Measurements from ENCODE around the gene ARL6IP6. TPM values are rescaled to one million over a fixed set of nuclear protein-coding genes. Genes with fewer than 3 reads are reported as not detected.

The ARL6IP6 gene
- total and polyA plus RNA-seq, 2 of the 13 experiments (the other 11 are each of a cell fraction or from before 2014, with no cell fraction given), result 45.0 to 65.9 TPM

GRCh38 chr2:152682663-152683062 is 35.8 kb upstream of the ARL6IP6 start:
- intact Hi-C loops (cut with micrococcal nuclease; ENCODE audit: unreplicated experiment), result no loop called here
- in situ Hi-C loops (cut with HindIII; ENCODE audit: extremely low pct_ligation_motif_present, low pct_unique_long_range_greater_than_20kb), result no loop called here
- Histone ChIP-seq H3K36me3 (replicated peaks in 1 of 2; ENCODE audit: control insufficient read depth in 1 of 2, insufficient read depth in 2 of 2, low read length in 2 of 2) (peaks cover 9 to 82% of the 10 kb centered on the region in 2 experiments), H3K9me3 (ENCODE audit: low read length) (no peaks in the 10 kb centered on the region), H3K4me2 (ENCODE audit: low read depth, low read length) (no peak overlapping the region), H3K79me2 (ENCODE audit: insufficient read depth, low read length) (peaks cover 41% of the 10 kb centered on the region), H4K20me1 (ENCODE audit: insufficient read depth, low read length) (peaks cover 6% of the 10 kb centered on the region; the same call in 1 of the 2 replicates), H3K27me3 (ENCODE audit: control insufficient read depth in 1 of 2, insufficient read depth in 2 of 2, low read length in 2 of 2) (no peaks in the 10 kb centered on the region), H2AFZ (ENCODE audit: low read length) (no peak overlapping the region), H3K4me3 (replicated peaks in 1 of 3; ENCODE audit: insufficient read depth in 1 of 3, low read depth in 2 of 3, low read length in 3 of 3) (no peak overlapping the region), H3K4me1 (ENCODE audit: insufficient read depth, low read length) (no peaks in the 10 kb centered on the region), H3K27ac (ENCODE audit: extremely low read length, insufficient read depth, low read length) (no peak overlapping the region), H3K9ac (ENCODE audit: insufficient read depth, low read depth, low read length) (no peak overlapping the region)
- POLR2A ChIA-PET, result no interaction called here
- no TSS peak for BruUV-seq (replicated peaks)
- ATAC-seq, result peak; percentile 79
- WGBS (ENCODE audit: low lambda C conversion rate), result 97% methylated on average over 9 of the region's 9 CpGs
- TF ChIP-seq ZNF772 (CRISPR knock-in tag; IDR thresholded peaks at IDR 0.05) (no peak), ZFP37 (CRISPR knock-in tag; IDR thresholded peaks at IDR 0.05; ENCODE audit: borderline replicate concordance) (no peak), RBM22 (optimal IDR thresholded peaks at IDR 0.05; ENCODE audit: low read length) (peak; percentile 67), HMGA1 (CRISPR knock-in tag; conservative IDR thresholded peaks at IDR 0.05) (no peak)
- FAIRE-seq, result no peak
- CTCF ChIA-PET (ENCODE audit: low intra/inter-chr PET ratio, low total read pairs), result no interaction called here
- peak; percentile 3 for DNase-seq (ENCODE audit: low spot score)

GRCh38 chr2:152683400-152683799 is 35.0 kb upstream of the ARL6IP6 start:
- peaks cover 41% of the 10 kb centered on the region for H3K79me2 ChIP-seq (ENCODE audit: insufficient read depth, low read length)
- no peak overlapping the region for H3K4me2 ChIP-seq (ENCODE audit: low read depth, low read length)
- no peak overlapping the region for H3K9ac ChIP-seq (ENCODE audit: insufficient read depth, low read depth, low read length)
- H3K36me3 ChIP-seq (replicated peaks in 1 of 2; ENCODE audit: control insufficient read depth in 1 of 2, insufficient read depth in 2 of 2, low read length in 2 of 2), result peaks cover 9 to 84% of the 10 kb centered on the region in 2 experiments
- DNase-seq (ENCODE audit: low spot score) (no peak), FAIRE-seq (no peak), ATAC-seq (no peak)
- intact Hi-C loops (cut with micrococcal nuclease; ENCODE audit: unreplicated experiment) (no loop called here), in situ Hi-C loops (cut with HindIII; ENCODE audit: extremely low pct_ligation_motif_present, low pct_unique_long_range_greater_than_20kb) (no loop called here)
- H4K20me1 ChIP-seq (ENCODE audit: insufficient read depth, low read length), result peaks cover 6% of the 10 kb centered on the region; the same call in 1 of the 2 replicates
- H3K9me3 ChIP-seq (ENCODE audit: low read length), result no peaks in the 10 kb centered on the region
- TF ChIP-seq GABPB1 (CRISPR knock-in tag; IDR thresholded peaks at IDR 0.05) (no peak), EHMT2 (IDR thresholded peaks at IDR 0.05; ENCODE audit: borderline replicate concordance, low read depth, low read length) (no peak), ELF4 (CRISPR knock-in tag; IDR thresholded peaks at IDR 0.05; ENCODE audit: borderline replicate concordance) (no peak), MAFF (IDR thresholded peaks at IDR 0.05; ENCODE audit: low read depth, low read length) (peak; percentile 10; the same call in 1 of the 2 replicates), MAFK (conservative IDR thresholded peaks at IDR 0.05 in 1 of 2, IDR thresholded peaks at IDR 0.05 in 1 of 2; ENCODE audit: low read length in 2 of 2) (peak; percentile 60 to 62; a peak in 3 of 4 replicates)
- BruUV-seq (replicated peaks), result no TSS peak
- H2AFZ ChIP-seq (ENCODE audit: low read length), result no peak overlapping the region
- CTCF ChIA-PET (ENCODE audit: low intra/inter-chr PET ratio, low total read pairs), result no interaction called here
- H3K27ac ChIP-seq (ENCODE audit: extremely low read length, insufficient read depth, low read length), result no peak overlapping the region
- POLR2A ChIA-PET, result no interaction called here
- no peak overlapping the region for H3K4me3 ChIP-seq (replicated peaks in 1 of 3; ENCODE audit: insufficient read depth in 1 of 3, low read depth in 2 of 3, low read length in 3 of 3)
- H3K4me1 ChIP-seq (ENCODE audit: insufficient read depth, low read length), result no peaks in the 10 kb centered on the region
- no peaks in the 10 kb centered on the region for H3K27me3 ChIP-seq (ENCODE audit: control insufficient read depth in 1 of 2, insufficient read depth in 2 of 2, low read length in 2 of 2)
